Effector memory CD8-positive, alpha-beta T cell (primary cell): ENCODE measurements around the gene CFAP58.

Experiments used
- ATAC-seq: fragments of 150-1000 bp; cut with Tn5 transposase; replicated peaks from 2 replicates; pipeline ENCODE4 v1.10.0; 2021; ENCODE audit warnings: mild to moderate bottlenecking, moderate library complexity
- DNase-seq, 3 experiments: peaks; one replicate each; pipeline ENCODE4 v3.0.0; 2021
- H3K27ac Mint-ChIP-seq, 2 donors: one replicate each; pipeline ENCODE4 v1.8.0; 2022; ENCODE audit warnings: mild to moderate bottlenecking in 2 of 2, mixed read lengths in 2 of 2, moderate library complexity in 2 of 2
- H3K27me3 Mint-ChIP-seq, 2 donors: one replicate each; pipeline ENCODE4 v1.8.0; 2022; ENCODE audit warnings: mixed read lengths in 2 of 2
- H3K36me3 Mint-ChIP-seq: one replicate; pipeline ENCODE4 v1.8.0; 2022; ENCODE audit warnings: mild to moderate bottlenecking, moderate library complexity, mixed read lengths; ENCODE audit not compliant: insufficient read depth
- H3K4me1 Mint-ChIP-seq, 2 donors: one replicate each; pipeline ENCODE4 v1.8.0; 2022; ENCODE audit warnings: low read depth in 2 of 2, mixed read lengths in 2 of 2
- H3K4me3 Mint-ChIP-seq, 2 donors: one replicate each; pipeline ENCODE4 v1.8.0; 2022; ENCODE audit warnings: mild to moderate bottlenecking in 2 of 2, mixed read lengths in 2 of 2, moderate library complexity in 2 of 2
- H3K9me3 Mint-ChIP-seq, 2 donors: one replicate each; pipeline ENCODE4 v1.8.0; 2022; ENCODE audit warnings: mixed read lengths in 2 of 2

CFAP58 gene

DNA sequence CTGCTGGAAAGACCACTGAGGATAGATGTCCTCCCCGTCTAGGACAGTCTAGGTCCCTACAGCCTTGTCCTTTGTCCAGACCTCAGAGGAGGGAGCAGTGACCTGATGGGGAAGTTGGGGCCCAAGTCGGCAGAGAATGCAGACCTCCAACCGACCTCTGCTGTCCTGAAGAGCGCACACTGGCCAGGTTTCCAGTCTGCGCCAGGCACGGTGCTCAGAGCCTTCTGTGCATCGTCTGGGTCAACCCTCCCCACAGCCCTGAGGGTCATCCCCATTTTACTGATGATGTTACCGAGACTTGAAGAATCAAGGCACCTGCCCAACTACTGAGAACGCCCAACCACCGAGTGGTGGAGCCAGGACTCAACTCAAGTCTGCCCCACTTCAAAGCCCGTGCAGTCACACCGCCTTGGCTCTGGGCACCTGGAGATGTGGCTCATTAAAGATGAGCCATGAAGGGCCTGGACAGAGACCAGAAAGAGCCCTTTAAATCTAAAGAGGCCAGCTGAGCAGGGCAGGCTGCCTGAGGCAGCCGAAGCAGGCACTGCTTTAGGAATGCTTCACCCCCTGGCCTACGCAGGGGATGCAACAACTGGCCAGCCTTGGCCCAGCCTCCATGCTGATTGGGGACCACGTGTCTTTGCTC lies 19.8 kb upstream of the CFAP58 start:
- H3K36me3 Mint-ChIP-seq = peaks cover 56% of the 10 kb centered on the region
- no peaks in the 10 kb centered on the region for H3K27me3 Mint-ChIP-seq
- DNase-seq (no peak), ATAC-seq (no peak)
- H3K4me1 Mint-ChIP-seq = peaks cover 66 to 73% of the 10 kb centered on the region in 2 donors
- H3K4me3 Mint-ChIP-seq = peak overlapping the region; percentile 83 to 87
- H3K27ac Mint-ChIP-seq = peak overlapping the region; percentile 95 to 99
- H3K9me3 Mint-ChIP-seq = no peaks in the 10 kb centered on the region

DNA sequence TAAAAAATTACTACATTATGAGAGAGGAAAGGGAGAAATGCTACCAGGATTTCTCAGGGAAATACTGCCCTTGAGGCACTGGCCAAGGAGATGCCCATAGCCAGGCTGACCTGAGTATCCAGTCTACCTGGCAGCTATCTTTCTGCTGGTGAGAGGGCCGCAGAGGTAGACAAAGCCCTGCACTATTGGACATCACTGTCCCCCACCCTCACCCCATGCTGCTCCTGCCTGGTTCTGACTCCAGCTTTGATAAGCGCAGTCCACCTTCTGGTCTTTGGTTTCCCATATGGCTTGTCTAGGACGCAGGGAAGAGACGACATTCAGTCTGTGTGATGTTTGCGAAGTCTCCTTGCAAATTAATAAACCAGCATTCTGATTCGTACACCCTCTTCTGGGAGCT lies 19.1 kb upstream of the CFAP58 start:
- peak overlapping the region; percentile 95 to 99 for H3K27ac Mint-ChIP-seq
- no peak for ATAC-seq

DNA sequence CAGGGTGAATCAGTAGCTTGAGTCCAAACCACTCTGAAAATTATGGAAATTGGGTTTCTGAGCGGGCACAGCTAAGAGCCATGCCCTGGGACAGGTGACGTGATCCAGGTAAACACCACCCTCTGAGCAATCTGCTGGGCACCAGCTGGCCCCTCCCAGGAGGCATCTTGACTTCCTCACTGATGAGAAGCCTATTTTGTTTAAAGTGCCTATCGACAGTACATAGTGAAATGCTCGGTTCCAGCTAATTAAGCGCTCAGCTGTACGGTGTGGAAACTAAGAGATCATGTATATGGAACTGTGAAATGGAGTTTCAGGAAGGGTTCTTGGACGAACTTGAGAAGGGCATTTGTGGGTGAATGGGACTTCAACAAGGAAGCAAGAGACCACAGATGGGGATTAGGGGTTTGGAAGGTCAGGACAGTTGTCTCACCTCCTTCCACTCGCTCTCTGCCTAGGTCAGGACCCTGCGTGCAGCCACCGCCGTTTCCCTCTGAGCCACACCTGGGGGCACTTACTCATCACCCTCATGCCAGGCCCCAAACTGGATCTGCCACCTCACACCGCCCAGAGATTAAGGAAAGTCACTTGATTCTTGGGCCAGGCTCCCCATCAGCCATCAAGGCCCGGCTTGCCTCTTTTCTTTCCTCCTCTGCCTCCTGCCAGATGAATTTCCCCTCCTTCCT lies 18.5 kb upstream of the CFAP58 start:
- Mint-ChIP-seq H3K9me3 (no peaks in the 10 kb centered on the region), H3K4me1 (peaks cover 56 to 65% of the 10 kb centered on the region in 2 donors), H3K36me3 (peaks cover 51% of the 10 kb centered on the region), H3K27me3 (no peaks in the 10 kb centered on the region), H3K4me3 (peak overlapping the region; percentile 87 to 94), H3K27ac (peak overlapping the region; percentile 95 to 99)
- no peak for DNase-seq
- no peak for ATAC-seq

More for the DNA sequence above, 19.1 kb upstream of the CFAP58 start:
- no peaks in the 10 kb centered on the region for H3K9me3 Mint-ChIP-seq
- peaks cover 61 to 70% of the 10 kb centered on the region in 2 donors for H3K4me1 Mint-ChIP-seq
- H3K27me3 Mint-ChIP-seq = no peaks in the 10 kb centered on the region
- H3K36me3 Mint-ChIP-seq = peaks cover 55% of the 10 kb centered on the region
- no peak for DNase-seq
- H3K4me3 Mint-ChIP-seq = peak overlapping the region; percentile 83 to 87

DNA sequence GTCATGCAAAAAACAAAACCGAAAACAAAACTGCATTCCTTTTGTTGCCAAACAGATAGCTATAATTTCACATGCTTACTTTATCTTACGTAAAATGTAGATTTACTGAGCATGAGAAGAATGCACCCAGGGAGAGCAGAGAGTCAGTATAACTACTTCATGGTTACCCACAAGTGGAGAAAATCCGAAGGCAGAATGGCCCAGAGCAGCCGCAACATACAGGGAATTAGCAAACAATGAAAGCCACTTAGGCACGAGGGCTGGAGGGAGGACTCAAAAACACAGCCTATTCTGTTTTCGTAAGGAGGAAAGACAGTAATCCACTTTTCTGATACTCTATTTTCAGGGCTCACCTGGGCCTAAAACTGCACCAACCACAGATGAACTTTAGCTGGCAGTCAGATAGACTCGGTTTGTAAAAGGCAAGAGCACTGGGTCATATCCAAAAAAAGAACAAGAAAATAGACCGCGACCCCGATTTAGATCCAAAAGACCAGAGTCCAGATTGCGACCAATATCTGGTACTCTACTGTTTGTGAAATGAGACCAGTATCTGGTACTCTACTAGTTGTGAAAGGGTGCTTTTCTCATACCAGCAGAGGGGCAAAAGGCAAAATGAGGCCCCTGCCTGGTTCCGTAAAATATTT lies 16.7 kb upstream of the CFAP58 start:
- H3K27ac Mint-ChIP-seq = peak overlapping the region; percentile 95 to 99
- no peak for DNase-seq
- no peaks in the 10 kb centered on the region for H3K9me3 Mint-ChIP-seq
- ATAC-seq = no peak
- H3K27me3 Mint-ChIP-seq = no peaks in the 10 kb centered on the region
- peak overlapping the region; percentile 87 to 94 for H3K4me3 Mint-ChIP-seq
- peaks cover 48 to 51% of the 10 kb centered on the region in 2 donors for H3K4me1 Mint-ChIP-seq
- peaks cover 44% of the 10 kb centered on the region for H3K36me3 Mint-ChIP-seq

DNA sequence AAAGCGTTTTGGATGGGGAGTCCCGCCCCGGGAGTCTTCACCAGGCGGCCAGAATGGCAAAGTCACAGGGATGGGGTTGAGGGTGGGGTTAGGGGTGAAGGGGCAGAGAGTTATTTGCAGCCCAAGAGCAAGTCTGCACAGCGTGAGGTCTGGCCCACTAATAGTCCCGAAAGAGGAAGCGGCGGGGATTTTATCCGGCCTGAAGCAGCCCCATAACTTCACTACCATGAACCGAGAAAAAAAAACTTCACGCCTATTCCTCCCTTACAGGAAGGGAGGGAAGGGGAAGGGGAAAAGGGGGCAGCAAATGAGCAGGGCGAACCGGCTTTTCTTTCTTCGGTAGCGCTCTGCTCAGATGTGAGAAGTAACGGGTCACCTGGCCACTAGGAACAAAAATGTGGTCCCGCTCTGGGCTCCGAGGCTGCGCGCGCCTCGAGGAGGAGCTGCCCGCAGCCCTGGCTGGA lies 16.1 kb upstream of the CFAP58 start:
- Mint-ChIP-seq H3K4me3 (peak overlapping the region; percentile 87 to 94), H3K4me1 (peaks cover 47 to 49% of the 10 kb centered on the region in 2 donors), H3K27me3 (no peaks in the 10 kb centered on the region), H3K36me3 (peaks cover 44% of the 10 kb centered on the region), H3K27ac (peak overlapping the region; percentile 95 to 99), H3K9me3 (no peaks in the 10 kb centered on the region)
- ATAC-seq = peak; percentile 13
- no peak for DNase-seq

DNA sequence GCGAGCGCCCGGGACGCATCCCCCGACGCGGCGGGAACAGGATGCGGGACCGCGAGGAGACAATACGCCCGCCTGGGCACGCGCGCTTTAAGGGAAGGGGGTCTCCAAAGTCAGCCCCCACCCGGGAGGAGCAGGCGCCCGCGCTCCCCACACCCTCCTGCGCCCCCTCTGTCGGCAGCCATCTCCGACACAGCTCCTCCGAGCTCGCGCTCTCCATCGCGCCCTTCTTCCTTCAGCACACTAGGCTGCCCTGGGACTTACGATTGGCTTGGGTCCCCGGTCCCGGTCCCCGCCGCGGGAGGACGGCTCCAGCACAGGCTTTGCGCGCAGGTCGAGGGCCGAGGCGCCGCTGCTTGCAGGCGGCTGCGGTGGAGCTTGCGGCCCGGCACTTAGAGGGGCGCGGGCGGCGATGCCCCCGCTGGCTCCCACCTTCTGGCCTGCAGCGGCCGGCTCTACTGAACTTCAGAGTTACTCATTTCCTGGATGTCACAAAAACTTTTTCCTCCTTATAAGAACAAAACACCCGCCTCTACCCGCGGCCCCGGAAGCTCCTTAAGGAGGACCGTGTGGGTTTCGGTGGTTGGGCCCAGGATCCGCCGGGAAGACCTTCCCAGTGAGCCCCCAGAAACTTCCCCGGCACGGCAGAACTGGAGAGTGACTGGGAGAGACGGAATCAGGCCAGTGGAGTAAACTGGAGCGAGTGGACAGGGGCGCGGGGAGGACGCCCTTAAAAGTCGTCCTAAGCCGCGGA lies 15.5 kb upstream of the CFAP58 start, which contains the start of gene ITPRIP:
Gene ITPRIP (minus strand): TSS at position 481 of the 751 bp plus-strand sequence. CDS start 22,414 bp downstream, outside the sequence.
- DNase-seq (peak; percentile 61 to 78 (median 64)), ATAC-seq (peak; percentile 79)
- Mint-ChIP-seq H3K27ac (peak within 1 kb of the TSS; percentile 95 to 99), H3K4me3 (peak within 1 kb of the TSS; percentile 87 to 94), H3K27me3 (no peaks in the 10 kb centered on the region), H3K4me1 (peaks cover 41 to 43% of the 10 kb centered on the region in 2 donors), H3K36me3 (peaks cover 39% of the 10 kb centered on the region), H3K9me3 (no peaks in the 10 kb centered on the region)

DNA sequence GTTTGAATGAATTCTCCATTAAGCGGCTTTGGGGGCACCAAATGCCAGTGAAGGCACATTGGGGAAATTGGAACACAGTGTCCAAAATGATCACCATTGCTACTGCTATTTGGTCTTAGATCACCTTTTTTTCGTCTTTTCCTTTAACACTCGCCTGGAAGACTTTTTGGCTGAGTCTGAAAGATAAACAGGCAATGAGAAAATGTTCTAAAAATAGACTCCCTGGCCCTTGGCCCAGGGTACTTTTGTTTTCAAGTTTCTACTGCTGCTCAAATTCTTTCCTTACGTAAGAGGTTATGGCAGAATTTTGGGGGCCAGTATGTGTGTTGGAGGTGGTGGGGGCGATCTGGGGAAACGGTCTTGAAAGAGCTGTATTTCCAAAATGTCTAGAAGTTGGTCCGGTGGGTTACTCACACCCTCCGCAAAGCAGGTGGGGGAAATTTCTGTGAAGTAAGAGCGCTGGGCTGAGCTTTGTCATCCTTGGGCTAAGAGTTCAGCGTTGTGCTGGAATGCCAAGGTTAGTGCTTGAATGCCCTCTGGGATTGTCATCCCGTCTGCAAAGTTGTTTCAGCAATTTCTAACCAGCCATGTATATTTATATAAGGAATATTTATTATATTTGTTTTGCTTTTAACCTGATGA lies 14.0 kb upstream of the CFAP58 start:
- ATAC-seq (no peak), DNase-seq (no peak)
- H3K27me3 Mint-ChIP-seq = no peaks in the 10 kb centered on the region
- H3K4me3 Mint-ChIP-seq = peak overlapping the region; percentile 87 to 94
- H3K4me1 Mint-ChIP-seq = peaks cover 28 to 31% of the 10 kb centered on the region in 2 donors
- peak overlapping the region in 1 of 2 donors; percentile 99 for H3K27ac Mint-ChIP-seq
- peaks cover 31% of the 10 kb centered on the region for H3K36me3 Mint-ChIP-seq
- no peaks in the 10 kb centered on the region for H3K9me3 Mint-ChIP-seq

DNA sequence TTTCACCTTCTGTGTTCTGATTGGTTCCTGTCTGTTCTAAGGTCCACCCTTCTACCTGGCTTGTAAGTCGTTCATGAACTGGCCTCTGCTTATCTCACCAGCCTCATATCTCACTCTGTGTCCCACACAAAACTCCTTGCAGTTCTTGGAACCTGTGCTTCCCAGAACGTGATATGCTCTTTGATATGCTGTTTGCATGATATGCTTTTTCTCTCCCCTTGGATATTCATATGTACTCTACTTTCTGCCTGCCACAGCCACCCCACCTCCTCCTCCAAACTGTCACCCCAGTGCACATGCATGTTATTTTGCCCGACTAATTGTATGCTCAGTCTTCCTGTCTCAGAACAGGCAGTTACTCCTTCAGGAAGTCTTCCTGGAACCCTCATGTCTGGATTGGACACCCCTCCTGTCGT lies 13.5 kb upstream of the CFAP58 start:
- H3K4me3 Mint-ChIP-seq = no peak overlapping the region
- DNase-seq = no peak
- no peak for ATAC-seq
- H3K36me3 Mint-ChIP-seq = peaks cover 31% of the 10 kb centered on the region
- H3K9me3 Mint-ChIP-seq = peaks cover 0 to under 1% of the 10 kb centered on the region in 2 donors
- H3K4me1 Mint-ChIP-seq = peaks cover 22 to 25% of the 10 kb centered on the region in 2 donors
- H3K27ac Mint-ChIP-seq = no peak overlapping the region
- H3K27me3 Mint-ChIP-seq = no peaks in the 10 kb centered on the region

DNA sequence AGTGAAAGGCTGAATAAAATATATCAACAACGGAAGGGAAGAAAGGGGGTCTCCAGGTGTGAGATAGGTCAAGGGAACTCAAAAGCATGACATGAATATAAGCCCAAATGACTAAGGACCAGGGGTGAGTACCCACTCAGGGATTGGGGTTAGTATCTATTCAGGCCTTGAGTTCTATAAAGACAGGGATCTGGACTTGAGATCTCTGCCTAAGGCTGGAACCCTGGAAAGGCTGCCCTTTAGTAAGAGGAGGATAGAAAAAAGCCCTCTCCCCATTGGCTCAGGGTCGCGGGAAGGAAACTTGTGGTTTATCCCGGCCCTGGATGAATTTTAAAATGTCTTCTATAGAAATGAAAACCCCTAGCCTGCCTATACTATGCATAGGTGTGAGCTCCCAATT lies 13.0 kb upstream of the CFAP58 start:
- no peak for DNase-seq
- Mint-ChIP-seq H3K36me3 (peaks cover 28% of the 10 kb centered on the region), H3K27me3 (no peaks in the 10 kb centered on the region), H3K4me1 (peaks cover 19 to 25% of the 10 kb centered on the region in 2 donors), H3K27ac (no peak overlapping the region), H3K9me3 (peaks cover 0 to 5% of the 10 kb centered on the region in 2 donors), H3K4me3 (no peak overlapping the region)
- no peak for ATAC-seq

DNA sequence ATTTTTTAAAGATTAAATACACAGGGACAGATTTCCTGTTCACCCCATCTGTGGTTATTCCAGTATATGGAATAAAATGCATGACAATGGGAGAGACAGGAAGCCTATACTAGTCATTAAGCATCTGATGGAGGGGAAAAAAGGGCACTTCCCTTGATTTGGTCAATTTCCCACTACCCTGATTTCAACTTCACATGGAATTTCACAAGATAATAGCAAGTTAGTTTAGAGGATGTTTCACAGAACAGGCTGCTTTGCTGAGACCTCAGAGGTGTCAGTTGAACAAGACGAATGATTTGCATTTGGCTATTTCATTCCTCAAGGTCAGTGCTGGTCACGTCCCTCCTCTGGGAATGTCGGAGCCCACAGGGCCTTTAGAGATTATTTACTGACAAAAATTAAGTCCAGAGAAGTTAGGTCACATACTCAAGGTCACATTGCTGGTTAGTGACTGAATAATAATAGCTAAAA lies 10.7 kb upstream of the CFAP58 start:
- peaks cover 0 to 5% of the 10 kb centered on the region in 2 donors for H3K9me3 Mint-ChIP-seq
- ATAC-seq = no peak

DNA sequence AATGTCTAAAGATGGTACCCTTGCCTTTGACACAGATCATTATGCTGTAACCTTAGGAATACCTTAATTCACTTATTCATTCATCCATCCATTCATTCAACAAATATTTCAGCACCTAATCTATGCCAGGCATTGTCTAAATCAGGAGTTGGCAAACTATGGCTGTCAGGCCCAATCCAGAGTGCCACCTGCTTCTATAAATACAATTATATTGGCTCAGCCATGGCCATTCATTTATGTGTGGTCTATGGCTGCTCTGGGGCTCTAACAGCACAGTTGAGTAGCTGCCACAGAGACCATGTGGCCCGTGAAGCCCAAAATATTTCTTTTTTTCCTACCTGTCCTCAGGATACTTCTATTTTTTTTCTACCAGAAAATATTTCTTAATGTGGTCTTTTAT lies 9.4 kb upstream of the CFAP58 start:
- no peak for DNase-seq
- H3K4me1 Mint-ChIP-seq = peaks cover 8 to 13% of the 10 kb centered on the region in 2 donors
- no peaks in the 10 kb centered on the region for H3K27me3 Mint-ChIP-seq
- peaks cover 0 to 5% of the 10 kb centered on the region in 2 donors for H3K9me3 Mint-ChIP-seq
- peaks cover 5% of the 10 kb centered on the region for H3K36me3 Mint-ChIP-seq
- H3K27ac Mint-ChIP-seq = no peak overlapping the region
- ATAC-seq = no peak
- no peak overlapping the region for H3K4me3 Mint-ChIP-seq

More for the DNA sequence above, 10.7 kb upstream of the CFAP58 start:
- peaks cover 12 to 20% of the 10 kb centered on the region in 2 donors for H3K4me1 Mint-ChIP-seq
- peaks cover 14% of the 10 kb centered on the region for H3K36me3 Mint-ChIP-seq
- no peak overlapping the region for H3K4me3 Mint-ChIP-seq
- no peak overlapping the region for H3K27ac Mint-ChIP-seq
- H3K27me3 Mint-ChIP-seq = no peaks in the 10 kb centered on the region
- DNase-seq = no peak

DNA sequence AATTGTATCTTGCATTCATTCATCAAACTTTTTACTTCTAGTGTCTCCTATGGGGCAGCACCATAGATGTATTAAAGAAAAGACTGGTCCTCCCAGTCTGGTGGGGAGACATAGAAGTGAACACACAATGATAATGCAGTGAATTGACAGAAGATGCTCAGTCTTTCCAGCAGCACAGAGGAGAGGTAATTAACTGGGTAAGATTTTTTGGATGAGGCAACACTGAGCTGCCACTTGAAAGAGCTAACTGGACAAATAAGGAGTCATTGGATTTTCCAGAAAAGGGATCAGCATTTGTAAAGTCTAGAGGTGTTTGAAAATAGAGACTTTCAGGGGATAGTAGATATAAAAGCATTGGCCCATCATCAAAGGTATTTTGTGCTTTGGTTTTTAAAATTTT lies 8.1 kb upstream of the CFAP58 start:
- H3K4me3 Mint-ChIP-seq = no peak overlapping the region
- peaks cover 0 to 5% of the 10 kb centered on the region in 2 donors for H3K9me3 Mint-ChIP-seq
- H3K27me3 Mint-ChIP-seq = no peaks in the 10 kb centered on the region
- H3K4me1 Mint-ChIP-seq = peaks cover 8 to 12% of the 10 kb centered on the region in 2 donors
- H3K27ac Mint-ChIP-seq = peak overlapping the region; percentile 16 to 57
- no peak for ATAC-seq
- no peaks in the 10 kb centered on the region for H3K36me3 Mint-ChIP-seq
- DNase-seq = no peak
